KMS-11 (cell line): Measurements from ENCODE around the gene TATDN3.

ENCODE experiments used
- H2AFZ ChIP-seq: fragments of 200-600 bp; sonication (generic); 2 replicates; pipeline ENCODE4 v1.6.1; 2016; ENCODE audit warnings: antibody characterized with exemption, mixed run types, low read depth
- H3K27ac ChIP-seq: fragments of 200-600 bp; sonication (generic); 2 replicates; pipeline ENCODE4 v1.6.1; 2016; ENCODE audit warnings: mild to moderate bottlenecking, mixed run types
- H3K27me3 ChIP-seq: fragments of 200-600 bp; sonication (generic); 2 replicates; pipeline ENCODE4 v1.6.1; 2017; ENCODE audit warnings: mild to moderate bottlenecking, low read depth, mixed run types, moderate library complexity; ENCODE audit not compliant: insufficient read depth
- H3K36me3 ChIP-seq: fragments of 200-600 bp; sonication (generic); 2 replicates; pipeline ENCODE4 v1.6.1; 2017; ENCODE audit warnings: mild to moderate bottlenecking, mixed run types; ENCODE audit not compliant: insufficient read depth
- H3K4me1 ChIP-seq: fragments of 200-600 bp; sonication (generic); 2 replicates; pipeline ENCODE4 v1.6.1; 2016; ENCODE audit warnings: mild to moderate bottlenecking, low read depth, mixed run types; ENCODE audit not compliant: poor library complexity, severe bottlenecking
- H3K4me2 ChIP-seq: fragments of 200-600 bp; sonication (generic); 2 replicates; pipeline ENCODE4 v1.7.0; 2016; ENCODE audit warnings: mild to moderate bottlenecking, mixed run types
- H3K4me3 ChIP-seq: fragments of 200-600 bp; sonication (generic); IDR thresholded peaks from 2 replicates; pipeline ENCODE4 v1.6.1; 2017; ENCODE audit warnings: low read depth, low read length, mixed read lengths; ENCODE audit not compliant: insufficient read depth
- H3K79me2 ChIP-seq: fragments of 200-600 bp; sonication (generic); 2 replicates; pipeline ENCODE4 v1.6.1; 2016; ENCODE audit warnings: low read depth, mixed run types; ENCODE audit not compliant: insufficient read depth
- H3K9ac ChIP-seq: fragments of 200-600 bp; sonication (generic); 2 replicates; pipeline ENCODE4 v1.6.1; 2016; ENCODE audit warnings: mild to moderate bottlenecking, mixed run types
- H4K20me1 ChIP-seq: fragments of 200-600 bp; sonication (generic); 2 replicates; pipeline ENCODE4 v1.6.1; 2016; ENCODE audit warnings: mild to moderate bottlenecking, mixed run types; ENCODE audit not compliant: insufficient read depth
- CTCF ChIP-seq: fragments of 200-600 bp; sonication (generic); conservative IDR thresholded peaks from 2 replicates; pipeline ENCODE4 v1.6.1; 2017; ENCODE audit warnings: low read depth, mild to moderate bottlenecking, antibody characterized with exemption, low read length, moderate library complexity, mixed read lengths

TATDN3 gene

GRCh38 chr1:212754193-212754592 lies 37.5 kb upstream of the TATDN3 start:
- no peak overlapping the region; the same call in 1 of the 2 replicates for H3K27ac ChIP-seq
- H3K4me2 ChIP-seq, result peak overlapping the region; percentile 77; the same call in 1 of the 2 replicates
- no peaks in the 10 kb centered on the region for H4K20me1 ChIP-seq
- no peaks in the 10 kb centered on the region for H3K27me3 ChIP-seq
- H3K36me3 ChIP-seq, result no peaks in the 10 kb centered on the region
- no peak overlapping the region for H3K4me3 ChIP-seq
- no peaks in the 10 kb centered on the region for H3K79me2 ChIP-seq
- H3K4me1 ChIP-seq, result peaks cover 59% of the 10 kb centered on the region
- no peak for TF ChIP-seq CTCF
- H3K9ac ChIP-seq, result no peak overlapping the region
- no peak overlapping the region for H2AFZ ChIP-seq

GRCh38 chr1:212754680-212755079 lies 37.0 kb upstream of the TATDN3 start:
- H2AFZ ChIP-seq, result no peak overlapping the region
- H3K27ac ChIP-seq, result no peak overlapping the region

GRCh38 chr1:212759683-212760082 lies 32.0 kb upstream of the TATDN3 start:
- H3K79me2 ChIP-seq, result peaks cover 10% of the 10 kb centered on the region; the same call in 1 of the 2 replicates
- no peaks in the 10 kb centered on the region for H3K27me3 ChIP-seq

More at GRCh38 chr1:212754680-212755079, 37.0 kb upstream of the TATDN3 start:
- TF ChIP-seq CTCF, result no peak
- Histone ChIP-seq H4K20me1 (no peaks in the 10 kb centered on the region), H3K36me3 (no peaks in the 10 kb centered on the region), H3K4me3 (no peak overlapping the region), H3K79me2 (0 out of 2 replicates have a peak, but pooled peaks cover 2% of the 10 kb centered on the region), H3K4me2 (no peak overlapping the region; the same call in 1 of the 2 replicates), H3K27me3 (no peaks in the 10 kb centered on the region), H3K9ac (no peak overlapping the region), H3K4me1 (peaks cover 55% of the 10 kb centered on the region)

GRCh38 chr1:212760126-212760823 lies 31.4 kb upstream of the TATDN3 start:
- peak; percentile 75 for TF ChIP-seq CTCF
- Histone ChIP-seq H3K79me2 (peaks cover 10% of the 10 kb centered on the region; the same call in 1 of the 2 replicates), H3K36me3 (no peaks in the 10 kb centered on the region)

More at GRCh38 chr1:212759683-212760082, 32.0 kb upstream of the TATDN3 start:
- no peak overlapping the region for H3K9ac ChIP-seq
- H3K4me1 ChIP-seq, result peaks cover 5% of the 10 kb centered on the region
- H4K20me1 ChIP-seq, result no peaks in the 10 kb centered on the region
- H3K4me3 ChIP-seq, result no peak overlapping the region
- H3K36me3 ChIP-seq, result no peaks in the 10 kb centered on the region
- H3K4me2 ChIP-seq, result no peak overlapping the region
- no peak overlapping the region for H2AFZ ChIP-seq
- no peak overlapping the region for H3K27ac ChIP-seq
- no peak for TF ChIP-seq CTCF

More at GRCh38 chr1:212760126-212760823, 31.4 kb upstream of the TATDN3 start:
- Histone ChIP-seq H3K27ac (no peak overlapping the region), H4K20me1 (no peaks in the 10 kb centered on the region), H3K4me1 (no peaks in the 10 kb centered on the region), H3K4me3 (no peak overlapping the region), H3K9ac (no peak overlapping the region), H3K4me2 (no peak overlapping the region), H2AFZ (no peak overlapping the region), H3K27me3 (no peaks in the 10 kb centered on the region)
